ENCODE data around the gene KISS1.

The KISS1 gene

GRCh38 chr1:204153667-204154066, 42.6 kb downstream of the KISS1 start:
- DNase-seq: no peak

GRCh38 chr1:204152310-204153044, 43.8 kb downstream of the KISS1 start:
- DNase-seq: no peak

GRCh38 chr1:204151552-204152309, 44.6 kb downstream of the KISS1 start, which contains the start of gene ETNK2:
ETNK2 (minus strand) TSS chr1:204152044; CDS start chr1:204151852, 192 bp downstream.
- DNase-seq: peak; percentile 43

GRCh38 chr1:204150702-204151551, 45.4 kb downstream of the KISS1 start:
- no peak for DNase-seq

GRCh38 chr1:204149635-204150565, 46.4 kb downstream of the KISS1 start:
- no peak for DNase-seq

- no peak for DNase-seq
Measured at GRCh38 chr1:204149107-204149506, 47.2 kb downstream of the KISS1 start.

GRCh38 chr1:204147406-204148383, 48.6 kb downstream of the KISS1 start:
- no peak for DNase-seq

- no peak for DNase-seq
Measured at GRCh38 chr1:204146965-204147364, 49.3 kb downstream of the KISS1 start.

- DNase-seq: no peak
Measured at GRCh38 chr1:204146309-204146708, 50.0 kb downstream of the KISS1 start.

GRCh38 chr1:204145033-204145504, 51.2 kb downstream of the KISS1 start:
- DNase-seq: no peak

GRCh38 chr1:204143276-204144041, 52.8 kb downstream of the KISS1 start:
- DNase-seq: no peak

- DNase-seq: no peak
Measured at GRCh38 chr1:204142032-204142974, 54.0 kb downstream of the KISS1 start.

- DNase-seq: no peak
Measured at GRCh38 chr1:204141131-204141530, 55.2 kb downstream of the KISS1 start.

Measured in activated T-cell treated with anti-CD3 and anti-CD28 coated beads for 4 hours (primary cell).